CD4-positive, alpha-beta memory T cell (primary cell): ENCODE results near the gene FARP2. TPM values are rescaled to one million over a fixed set of nuclear protein-coding genes. Genes with fewer than 3 reads are reported as not detected.

Source experiments
- CTCF ChIA-PET: fragments of 350-600 bp; sonication (Branson Sonifier 250); formaldehyde crosslinking; loops from one replicate; lab custom pipeline; 2021; ENCODE audit warnings: inconsistent platforms; ENCODE audit not compliant: partially characterized antibody; lab: Charles Lee
- POLR2A ChIA-PET: fragments of 350-600 bp; sonication (Branson Sonifier 250); formaldehyde crosslinking; loops from one replicate; lab custom pipeline; 2021; ENCODE audit not compliant: partially characterized antibody; lab: Charles Lee
- DNase-seq, 5 donors: peaks; one replicate each; pipeline versions ENCODE4 v3.0.0 to v3.0.0-alpha.2; 2020 to 2022; ENCODE audit warnings: mixed read lengths in 1 of 5
- H3K27ac ChIP-seq: one replicate; pipeline ENCODE4 v1.7.0; 2013; ENCODE audit warnings: low read depth, low read length
- H3K27me3 ChIP-seq: 2 replicates; pipeline ENCODE4 v1.7.0; 2013; ENCODE audit warnings: mild to moderate bottlenecking, low read length, moderate library complexity; ENCODE audit not compliant: insufficient read depth
- H3K36me3 ChIP-seq: 2 replicates; pipeline ENCODE4 v1.7.0; 2013; ENCODE audit warnings: mild to moderate bottlenecking, low read length, moderate library complexity; ENCODE audit not compliant: insufficient read depth
- H3K4me1 ChIP-seq: 2 replicates; pipeline ENCODE4 v1.7.0; 2013; ENCODE audit warnings: mild to moderate bottlenecking, low read length, moderate library complexity; ENCODE audit not compliant: insufficient read depth
- H3K4me3 ChIP-seq, 2 donors: one replicate each; pipeline ENCODE4 v1.7.0; 2013; ENCODE audit warnings: low read length in 2 of 2, mild to moderate bottlenecking in 1 of 2
- H3K9me3 ChIP-seq, 2 donors: one replicate each; pipeline ENCODE4 v1.7.0; 2013; ENCODE audit warnings: low read length in 2 of 2, control low read depth in 1 of 2; ENCODE audit not compliant: control insufficient read depth in 1 of 2
- H3K27ac Mint-ChIP-seq, 7 donors: one replicate each; pipeline ENCODE4 v1.8.0; 2020 to 2021; ENCODE audit warnings: mixed read lengths in 7 of 7, mild to moderate bottlenecking in 6 of 7, inconsistent platforms in 3 of 7, moderate library complexity in 3 of 7
- H3K27me3 Mint-ChIP-seq, 2 donors: one replicate each; pipeline ENCODE4 v1.8.0; 2020 to 2021; ENCODE audit warnings: mixed read lengths in 2 of 2
- H3K36me3 Mint-ChIP-seq, 2 donors: one replicate each; pipeline ENCODE4 v1.8.0; 2020 to 2021; ENCODE audit warnings: mixed read lengths in 2 of 2, inconsistent platforms in 1 of 2, mild to moderate bottlenecking in 1 of 2
- H3K4me1 Mint-ChIP-seq, 4 donors: one replicate each; pipeline ENCODE4 v1.8.0; 2020 to 2021; ENCODE audit warnings: mixed read lengths in 4 of 4, mild to moderate bottlenecking in 1 of 4
- H3K4me3 Mint-ChIP-seq, 8 donors: one replicate each; pipeline ENCODE4 v1.8.0; 2020 to 2021; ENCODE audit warnings: mixed read lengths in 8 of 8, mild to moderate bottlenecking in 7 of 8, moderate library complexity in 6 of 8, inconsistent platforms in 3 of 8
- H3K9me3 Mint-ChIP-seq, 8 donors: one replicate each; pipeline ENCODE4 v1.8.0; 2020 to 2021; ENCODE audit warnings: mixed read lengths in 8 of 8, mild to moderate bottlenecking in 5 of 8, inconsistent platforms in 3 of 8, moderate library complexity in 1 of 8
- intact Hi-C: fragments of 100-400 bp; cut with micrococcal nuclease; formaldehyde crosslinking; loops from one replicate; pipeline ENCODE4 v1.15.1; 2023
- polyA plus RNA-seq, 2 donors: library from polyadenylated mRNA; unstranded; fragments of 300-500 nt; fragmentation: Illumina TruSeq; gene quantifications; one replicate each; pipeline ENCODE4 v1.2.3, GENCODE V29; 2021
- total RNA-seq, 2 experiments: library from RNA; stranded (reverse); gene quantifications; one replicate each; pipeline ENCODE4 v1.2.3, GENCODE V29; 2021

FARP2 gene
- total and polyA plus RNA-seq, 4 experiments from 2014 or later = 3.9 to 21.8 (median 11.4) TPM

DNA sequence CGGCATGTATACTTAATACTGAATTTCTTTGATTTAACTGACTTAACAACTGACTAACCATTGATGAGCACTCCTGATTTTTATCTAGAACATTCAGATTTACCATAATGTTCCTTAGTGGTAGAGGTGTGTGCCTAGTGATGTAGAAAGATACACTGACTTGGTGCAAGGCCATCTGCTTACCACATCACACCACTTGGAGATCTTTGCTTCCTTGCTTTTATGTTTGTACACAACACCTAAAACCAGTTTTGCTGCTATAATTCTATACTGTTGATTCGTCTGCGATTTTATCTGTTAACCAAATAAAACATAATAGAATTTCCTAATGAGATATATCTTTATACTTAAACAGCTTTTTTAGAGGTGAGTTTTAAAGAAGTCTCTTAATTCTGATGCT lies 3.9 kb upstream of the FARP2 start:
- intact Hi-C loops = loop anchor here (10.0 kb wide), 1 partner anchor 353 kb away; the partner anchor contains the start of gene ING5
- Mint-ChIP-seq H3K9me3 (peaks cover 0 to 1% (median 0%) of the 10 kb centered on the region in 8 donors), H3K4me1 (peaks cover 5 to 12% (median 7%) of the 10 kb centered on the region in 4 donors), H3K27me3 (no peaks in the 10 kb centered on the region), H3K27ac (no peak overlapping the region), H3K4me3 (no peak overlapping the region), H3K36me3 (peaks cover 28 to 53% of the 10 kb centered on the region in 2 donors)
- Histone ChIP-seq H3K27me3 (no peaks in the 10 kb centered on the region), H3K4me1 (peaks cover 12% of the 10 kb centered on the region), H3K4me3 (no peak overlapping the region), H3K36me3 (peaks cover 44% of the 10 kb centered on the region), H3K9me3 (no peaks in the 10 kb centered on the region), H3K27ac (no peak overlapping the region)
- no peak for DNase-seq
- CTCF ChIA-PET = no interaction called here
- POLR2A ChIA-PET = no interaction called here

- H3K27ac ChIP-seq = peak overlapping the region; percentile 12
- Mint-ChIP-seq H3K4me3 (peak overlapping the region in 3 of 8 donors; percentile 4 to 63 (median 32)), H3K27ac (peak overlapping the region; percentile 48 to 88 (median 62)), H3K4me1 (peaks cover 6 to 30% (median 15%) of the 10 kb centered on the region in 4 donors), H3K9me3 (peaks cover 0 to 1% (median 0%) of the 10 kb centered on the region in 8 donors), H3K27me3 (no peaks in the 10 kb centered on the region), H3K36me3 (peaks cover 16 to 37% of the 10 kb centered on the region in 2 donors)
- H3K4me1 ChIP-seq = peaks cover 15% of the 10 kb centered on the region
- H3K4me3 ChIP-seq = no peak overlapping the region
- no peaks in the 10 kb centered on the region for H3K9me3 ChIP-seq
- intact Hi-C loops = loop anchor here (5.0 to 10.0 kb wide), 4 partner anchors 262 to 527 kb away; partner anchors contain the start of gene ING5
- CTCF ChIA-PET = no interaction called here
- DNase-seq = peak; percentile 72 to 81 (median 78)
- peaks cover 24% of the 10 kb centered on the region for H3K36me3 ChIP-seq
- POLR2A ChIA-PET = no interaction called here
- no peaks in the 10 kb centered on the region for H3K27me3 ChIP-seq
Measured at GRCh38 chr2:241354668-241355658, 1.1 kb upstream of the FARP2 start.

- Histone ChIP-seq H3K4me1 (peaks cover 15% of the 10 kb centered on the region), H3K36me3 (peaks cover 6% of the 10 kb centered on the region), H3K27ac (peak overlapping the region; percentile 57), H3K9me3 (no peaks in the 10 kb centered on the region), H3K27me3 (no peaks in the 10 kb centered on the region), H3K4me3 (peak overlapping the region; percentile 47 to 63)
- intact Hi-C loops = loop anchor here (1.0 to 10.0 kb wide), 6 partner anchors 42 to 525 kb away; partner anchors contain the start of genes HDLBP, ING5, SEPTIN2 and STK25
- Mint-ChIP-seq H3K9me3 (peaks cover 0 to 1% (median 0%) of the 10 kb centered on the region in 8 donors), H3K4me1 (peaks cover 6 to 29% (median 15%) of the 10 kb centered on the region in 4 donors), H3K27ac (peak overlapping the region in 6 of 7 donors; percentile 14 to 79 (median 62)), H3K27me3 (no peaks in the 10 kb centered on the region), H3K4me3 (peak overlapping the region; percentile 75 to 87 (median 80)), H3K36me3 (peaks cover 4 to 20% of the 10 kb centered on the region in 2 donors)
- ChIA-PET CTCF (no interaction called here), POLR2A (no interaction called here)
- no peak for DNase-seq
Measured at GRCh38 chr2:241356871-241357260, 781 bp downstream of the FARP2 start.

GRCh38 chr2:241357531-241357930 lies 1.4 kb downstream of the FARP2 start:
- Mint-ChIP-seq H3K36me3 (peaks cover 0 to 15% of the 10 kb centered on the region in 2 donors), H3K4me1 (peaks cover 6 to 29% (median 14%) of the 10 kb centered on the region in 4 donors), H3K27ac (peak overlapping the region in 2 of 7 donors; percentile 14 to 63), H3K27me3 (no peaks in the 10 kb centered on the region), H3K9me3 (peaks cover 0 to 1% (median 0%) of the 10 kb centered on the region in 8 donors), H3K4me3 (peak overlapping the region in 7 of 8 donors; percentile 31 to 87 (median 78))
- DNase-seq = no peak
- Histone ChIP-seq H3K4me1 (peaks cover 15% of the 10 kb centered on the region), H3K27ac (no peak overlapping the region), H3K4me3 (no peak overlapping the region), H3K36me3 (no peaks in the 10 kb centered on the region), H3K27me3 (no peaks in the 10 kb centered on the region), H3K9me3 (no peaks in the 10 kb centered on the region)
- POLR2A ChIA-PET = interaction anchor here (1.0 kb wide), 1 partner anchor 76 kb away, joined by 3 read pairs; no protein-coding TSS in a partner anchor
- CTCF ChIA-PET = no interaction called here
- intact Hi-C loops = loop anchor here (5.0 to 10.0 kb wide), 4 partner anchors 260 to 525 kb away; partner anchors contain the start of gene ING5

- POLR2A ChIA-PET = interaction anchor here (1.0 to 1.5 kb wide), 3 partner anchors 42 to 77 kb away, joined by 3 to 5 read pairs (median 3); partner anchors contain the start of genes HDLBP and SEPTIN2
Measured at GRCh38 chr2:241358470-241358869, 2.4 kb downstream of the FARP2 start.

GRCh38 chr2:241359481-241360045 lies 3.5 kb downstream of the FARP2 start:
- Mint-ChIP-seq H3K27me3 (no peaks in the 10 kb centered on the region), H3K9me3 (peaks cover 0 to 1% (median 0%) of the 10 kb centered on the region in 8 donors), H3K4me1 (peaks cover 6 to 29% (median 14%) of the 10 kb centered on the region in 4 donors), H3K4me3 (peak overlapping the region in 3 of 8 donors; percentile 21 to 39 (median 39)), H3K27ac (no peak overlapping the region), H3K36me3 (peaks cover 0 to 2% of the 10 kb centered on the region in 2 donors)
- CTCF ChIA-PET = interaction anchor here (0.6 kb wide), 1 partner anchor 372 kb away, joined by 4 read pairs; no protein-coding TSS in a partner anchor
- DNase-seq = no peak
- intact Hi-C loops = loop anchor here (5.0 to 10.0 kb wide), 4 partner anchors 258 to 527 kb away; partner anchors contain the start of gene ING5
- Histone ChIP-seq H3K27me3 (no peaks in the 10 kb centered on the region), H3K36me3 (no peaks in the 10 kb centered on the region), H3K4me1 (peaks cover 15% of the 10 kb centered on the region), H3K27ac (no peak overlapping the region), H3K9me3 (no peaks in the 10 kb centered on the region), H3K4me3 (no peak overlapping the region)
- POLR2A ChIA-PET = interaction anchor here (1.3 to 1.5 kb wide), 2 partner anchors 43 to 45 kb away, joined by 3 read pairs; no protein-coding TSS in a partner anchor

More at GRCh38 chr2:241358470-241358869, 2.4 kb downstream of the FARP2 start:
- Mint-ChIP-seq H3K4me3 (peak overlapping the region in 2 of 8 donors; percentile 47 to 48), H3K27ac (no peak overlapping the region), H3K4me1 (peaks cover 6 to 29% (median 14%) of the 10 kb centered on the region in 4 donors), H3K9me3 (peaks cover 0 to 1% (median 0%) of the 10 kb centered on the region in 8 donors), H3K27me3 (no peaks in the 10 kb centered on the region), H3K36me3 (peaks cover 0 to 8% of the 10 kb centered on the region in 2 donors)
- CTCF ChIA-PET = interaction anchor here (0.9 kb wide), 1 partner anchor 11 kb away, joined by 3 read pairs; no protein-coding TSS in a partner anchor
- H3K36me3 ChIP-seq = no peaks in the 10 kb centered on the region
- H3K4me3 ChIP-seq = no peak overlapping the region
- H3K9me3 ChIP-seq = no peaks in the 10 kb centered on the region
- intact Hi-C loops = loop anchor here (5.0 to 10.0 kb wide), 4 partner anchors 259 to 526 kb away; partner anchors contain the start of gene ING5
- no peak for DNase-seq
- no peak overlapping the region for H3K27ac ChIP-seq
- peaks cover 15% of the 10 kb centered on the region for H3K4me1 ChIP-seq
- no peaks in the 10 kb centered on the region for H3K27me3 ChIP-seq
